Measurements from ENCODE around the gene EIF5B. TPM values are rescaled to one million over a fixed set of nuclear protein-coding genes. Genes with fewer than 3 reads are reported as not detected.

EIF5B gene
- polyA plus RNA-seq, 1 experiment, result 4.8 TPM

DNA sequence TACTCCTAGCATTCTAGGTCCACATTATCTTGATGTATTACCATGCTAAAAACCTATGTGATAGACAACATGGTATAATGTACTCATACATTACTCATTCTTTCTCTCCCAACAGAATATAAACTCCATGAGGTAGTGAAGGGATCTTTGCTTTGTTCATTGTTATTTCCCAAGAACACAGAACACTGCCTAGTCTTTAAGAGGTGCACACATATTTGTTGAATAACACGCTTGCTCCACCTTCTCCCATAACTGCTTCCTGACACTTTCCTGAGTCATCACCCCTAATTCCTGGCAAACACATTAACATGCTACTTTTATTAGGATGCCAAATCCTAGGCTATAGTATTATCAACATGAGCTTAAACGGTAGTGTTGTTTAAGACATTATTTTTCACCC, 111.4 kb downstream of the EIF5B start:
- H3K36me3 ChIP-seq (ENCODE audit: control insufficient read depth, insufficient read depth, low read length), result no peaks in the 10 kb centered on the region
- H3K4me3 ChIP-seq (ENCODE audit: low read depth, low read length), result no peak overlapping the region
- POLR2A ChIA-PET, result no interaction called here
- CTCF ChIA-PET, result interaction anchor here (0.9 to 2.6 kb wide), 2 partner anchors 15 to 112 kb away, joined by 3 to 6 read pairs; partner anchors contain the start of gene TXNDC9
- no peaks in the 10 kb centered on the region for H3K27me3 ChIP-seq (ENCODE audit: control insufficient read depth, insufficient read depth, low read length)
- TF ChIP-seq, protein P1, sequence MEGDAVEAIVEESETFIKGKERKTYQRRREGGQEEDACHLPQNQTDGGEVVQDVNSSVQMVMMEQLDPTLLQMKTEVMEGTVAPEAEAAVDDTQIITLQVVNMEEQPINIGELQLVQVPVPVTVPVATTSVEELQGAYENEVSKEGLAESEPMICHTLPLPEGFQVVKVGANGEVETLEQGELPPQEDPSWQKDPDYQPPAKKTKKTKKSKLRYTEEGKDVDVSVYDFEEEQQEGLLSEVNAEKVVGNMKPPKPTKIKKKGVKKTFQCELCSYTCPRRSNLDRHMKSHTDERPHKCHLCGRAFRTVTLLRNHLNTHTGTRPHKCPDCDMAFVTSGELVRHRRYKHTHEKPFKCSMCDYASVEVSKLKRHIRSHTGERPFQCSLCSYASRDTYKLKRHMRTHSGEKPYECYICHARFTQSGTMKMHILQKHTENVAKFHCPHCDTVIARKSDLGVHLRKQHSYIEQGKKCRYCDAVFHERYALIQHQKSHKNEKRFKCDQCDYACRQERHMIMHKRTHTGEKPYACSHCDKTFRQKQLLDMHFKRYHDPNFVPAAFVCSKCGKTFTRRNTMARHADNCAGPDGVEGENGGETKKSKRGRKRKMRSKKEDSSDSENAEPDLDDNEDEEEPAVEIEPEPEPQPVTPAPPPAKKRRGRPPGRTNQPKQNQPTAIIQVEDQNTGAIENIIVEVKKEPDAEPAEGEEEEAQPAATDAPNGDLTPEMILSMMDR (IDR thresholded peaks at IDR 0.05; ENCODE audit: insufficient read depth, low read depth, low read length), result no peak
- DNase-seq (ENCODE audit: low read depth), result no peak

DNA sequence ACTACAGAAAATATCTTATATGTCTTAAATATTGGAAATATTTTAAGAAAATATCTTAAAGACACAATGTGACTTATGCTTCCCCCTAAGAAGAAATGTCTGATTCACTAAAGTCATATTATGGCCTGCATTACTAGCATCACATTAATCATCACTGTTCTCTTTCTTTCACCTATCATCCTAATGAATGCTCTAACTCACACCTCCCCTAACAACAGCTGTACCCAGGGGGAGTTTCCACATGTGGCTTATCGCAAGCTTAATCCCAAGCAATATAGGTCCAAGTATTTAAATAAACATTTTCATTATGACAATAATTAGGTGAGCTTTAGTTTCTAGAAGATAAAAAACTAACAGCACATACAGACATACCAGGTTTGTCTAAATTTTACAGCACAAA, 113.0 kb downstream of the EIF5B start:
- CTCF ChIA-PET, result interaction anchor here (1.6 kb wide), 1 partner anchor 11 kb away, joined by 3 read pairs; no protein-coding TSS in a partner anchor
- DNase-seq (ENCODE audit: low read depth), result no peak
- no peak overlapping the region for H3K4me3 ChIP-seq (ENCODE audit: low read depth, low read length)
- POLR2A ChIA-PET, result no interaction called here
- TF ChIP-seq, protein P1 (IDR thresholded peaks at IDR 0.05; ENCODE audit: insufficient read depth, low read depth, low read length), result no peak
- H3K36me3 ChIP-seq (ENCODE audit: control insufficient read depth, insufficient read depth, low read length), result no peaks in the 10 kb centered on the region; the same call in 1 of the 2 replicates
- no peaks in the 10 kb centered on the region for H3K27me3 ChIP-seq (ENCODE audit: control insufficient read depth, insufficient read depth, low read length)

Other genes starting within 250 kb of the EIF5B start
- not detected in 2 replicates for gene C2orf15, start 195.7 kb upstream of the EIF5B start, polyA plus RNA-seq (2011; rRNA removed)
- gene TSGA10, start 182.4 kb upstream of the EIF5B start, polyA plus RNA-seq (2011; rRNA removed), result 0.42 and 1.2 TPM in 2 replicates
- 2.4 and 3.8 TPM in 2 replicates for gene LIPT1, start 182.4 kb upstream of the EIF5B start, polyA plus RNA-seq (2011; rRNA removed)
- 7.9 and 15.0 TPM in 2 replicates for gene MITD1, start 156.3 kb upstream of the EIF5B start, polyA plus RNA-seq (2011; rRNA removed)
- gene MRPL30, start 156.2 kb upstream of the EIF5B start, polyA plus RNA-seq (2011; rRNA removed), result 14.0 and 24.1 TPM in 2 replicates
- not detected in 2 replicates for gene LYG2, start 81.7 kb upstream of the EIF5B start, polyA plus RNA-seq (2011; rRNA removed)
- gene LYG1, start 36.2 kb upstream of the EIF5B start, polyA plus RNA-seq (2011; rRNA removed), result 0.70 and 0.85 TPM in 2 replicates
- 29.2 and 39.0 TPM in 2 replicates for gene TXNDC9, start 1.1 kb upstream of the EIF5B start, polyA plus RNA-seq (2011; rRNA removed)
- gene REV1, start 152.6 kb downstream of the EIF5B start, polyA plus RNA-seq (2011; rRNA removed), result 17.9 and 23.5 TPM in 2 replicates

All from BJ (cell line).